ENCODE data around the gene MAPK6.

MAPK6 gene

DNA sequence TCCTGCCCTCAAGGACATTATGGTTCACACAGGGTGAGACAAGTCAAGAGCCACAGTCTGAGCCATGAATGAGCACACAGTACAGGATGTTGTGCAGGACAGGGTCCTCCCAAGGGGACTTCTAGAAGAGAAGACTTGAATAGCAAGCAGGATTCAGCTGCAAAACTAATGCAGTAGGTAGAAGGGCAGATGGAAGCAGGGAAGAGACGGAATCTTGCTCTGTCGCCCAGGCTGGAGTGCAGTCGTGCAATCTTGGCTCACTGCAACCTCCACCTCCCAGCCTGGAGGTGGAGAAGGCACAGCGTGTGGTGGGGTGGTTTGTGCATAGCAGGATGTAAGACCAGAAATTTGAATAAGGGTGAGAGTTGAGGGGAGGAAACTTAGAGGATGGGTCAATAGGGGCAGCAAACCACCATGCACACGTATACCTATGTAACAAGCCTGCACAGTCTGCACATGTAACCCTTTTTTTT is 85.5 kb downstream of the MAPK6 start:
- H3K4me3 Mint-ChIP-seq: no peak overlapping the region
- no peaks in the 10 kb centered on the region for H3K9me3 Mint-ChIP-seq
- no peak for DNase-seq
- no peak overlapping the region for H3K27ac Mint-ChIP-seq
- CTCF ChIA-PET: interaction anchor here (1.5 kb wide), 1 partner anchor 27 kb away, joined by 5 read pairs; no protein-coding TSS in a partner anchor
- peaks cover 32% of the 10 kb centered on the region for H3K27me3 Mint-ChIP-seq
- H3K4me1 Mint-ChIP-seq: no peaks in the 10 kb centered on the region
- H3K36me3 Mint-ChIP-seq: no peaks in the 10 kb centered on the region

DNA sequence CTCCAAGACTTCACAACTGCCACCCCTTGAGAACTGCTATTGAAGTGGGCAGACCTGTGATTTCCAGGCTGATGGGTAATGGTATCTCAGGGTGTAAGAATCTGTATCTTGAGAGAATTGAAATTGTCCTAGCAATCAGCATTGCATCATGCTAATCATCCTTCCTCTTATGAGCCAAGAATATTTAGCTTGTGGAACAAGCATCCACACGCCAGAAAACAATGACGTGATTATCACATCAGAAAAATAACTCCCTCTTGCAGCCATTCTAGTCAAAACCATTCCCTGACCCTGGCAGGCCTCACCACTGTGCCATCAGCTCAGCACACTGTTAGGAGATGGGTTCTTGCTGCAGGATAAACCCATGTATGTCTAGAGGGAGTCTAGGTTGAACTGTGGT is 86.8 kb downstream of the MAPK6 start:
- Mint-ChIP-seq H3K27me3 (peaks cover 44% of the 10 kb centered on the region), H3K36me3 (no peaks in the 10 kb centered on the region), H3K27ac (no peak overlapping the region), H3K4me3 (no peak overlapping the region), H3K9me3 (no peaks in the 10 kb centered on the region), H3K4me1 (no peaks in the 10 kb centered on the region)
- DNase-seq: no peak
- CTCF ChIA-PET: interaction anchor here (1.2 kb wide), 1 partner anchor 27 kb away, joined by 3 read pairs; no protein-coding TSS in a partner anchor

DNA sequence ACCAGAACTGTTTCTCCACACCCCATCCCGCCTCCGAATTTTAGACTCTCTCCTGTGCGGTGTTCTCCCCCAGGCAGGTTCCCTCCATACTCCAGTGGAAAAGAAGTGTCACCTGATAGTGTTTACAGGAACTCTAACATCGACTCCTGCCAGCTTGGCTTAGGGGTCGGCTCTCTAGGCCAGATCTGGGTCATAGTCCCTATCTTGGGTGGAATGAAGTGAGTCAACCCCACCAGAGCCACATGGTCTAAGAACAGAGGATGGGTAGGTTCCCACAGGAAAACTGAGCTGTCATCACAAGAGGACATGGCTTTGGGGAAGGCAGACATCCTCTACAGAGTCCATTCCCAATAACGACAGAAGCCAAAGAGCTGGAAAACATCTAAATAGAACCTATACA is 87.6 kb downstream of the MAPK6 start:
- no peaks in the 10 kb centered on the region for H3K4me1 Mint-ChIP-seq
- H3K9me3 Mint-ChIP-seq: no peaks in the 10 kb centered on the region
- H3K27ac Mint-ChIP-seq: no peak overlapping the region
- H3K4me3 Mint-ChIP-seq: no peak overlapping the region
- DNase-seq: no peak
- peaks cover 44% of the 10 kb centered on the region for H3K27me3 Mint-ChIP-seq
- H3K36me3 Mint-ChIP-seq: no peaks in the 10 kb centered on the region
- CTCF ChIA-PET: interaction anchor here (1.2 kb wide), 1 partner anchor 28 kb away, joined by 3 read pairs; no protein-coding TSS in a partner anchor

DNA sequence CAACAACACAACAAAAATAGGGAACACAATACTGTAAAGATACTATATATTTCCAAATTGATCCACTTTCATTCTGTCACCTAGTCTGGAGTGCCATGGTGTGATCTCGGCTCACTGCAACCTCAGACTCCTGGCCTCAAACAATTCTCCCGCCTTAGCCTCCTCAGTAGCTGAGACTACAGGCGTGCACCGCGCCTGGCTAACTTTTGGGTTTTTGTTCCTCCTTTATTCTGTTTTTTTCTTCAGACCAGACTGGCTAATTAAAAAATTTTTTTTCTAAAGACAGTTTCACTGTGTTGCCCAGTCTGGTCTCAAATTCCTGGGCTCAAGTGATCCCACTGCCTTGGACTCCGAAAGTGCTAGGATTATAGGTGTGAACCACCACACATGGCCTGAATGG is 88.2 kb downstream of the MAPK6 start:
- DNase-seq: no peak
- no peaks in the 10 kb centered on the region for H3K9me3 Mint-ChIP-seq
- CTCF ChIA-PET: interaction anchor here (1.2 kb wide), 1 partner anchor 28 kb away, joined by 3 read pairs; no protein-coding TSS in a partner anchor
- H3K4me3 Mint-ChIP-seq: no peak overlapping the region
- peaks cover 47% of the 10 kb centered on the region for H3K27me3 Mint-ChIP-seq
- H3K27ac Mint-ChIP-seq: no peak overlapping the region
- peaks cover 2% of the 10 kb centered on the region for H3K4me1 Mint-ChIP-seq
- no peaks in the 10 kb centered on the region for H3K36me3 Mint-ChIP-seq

DNA sequence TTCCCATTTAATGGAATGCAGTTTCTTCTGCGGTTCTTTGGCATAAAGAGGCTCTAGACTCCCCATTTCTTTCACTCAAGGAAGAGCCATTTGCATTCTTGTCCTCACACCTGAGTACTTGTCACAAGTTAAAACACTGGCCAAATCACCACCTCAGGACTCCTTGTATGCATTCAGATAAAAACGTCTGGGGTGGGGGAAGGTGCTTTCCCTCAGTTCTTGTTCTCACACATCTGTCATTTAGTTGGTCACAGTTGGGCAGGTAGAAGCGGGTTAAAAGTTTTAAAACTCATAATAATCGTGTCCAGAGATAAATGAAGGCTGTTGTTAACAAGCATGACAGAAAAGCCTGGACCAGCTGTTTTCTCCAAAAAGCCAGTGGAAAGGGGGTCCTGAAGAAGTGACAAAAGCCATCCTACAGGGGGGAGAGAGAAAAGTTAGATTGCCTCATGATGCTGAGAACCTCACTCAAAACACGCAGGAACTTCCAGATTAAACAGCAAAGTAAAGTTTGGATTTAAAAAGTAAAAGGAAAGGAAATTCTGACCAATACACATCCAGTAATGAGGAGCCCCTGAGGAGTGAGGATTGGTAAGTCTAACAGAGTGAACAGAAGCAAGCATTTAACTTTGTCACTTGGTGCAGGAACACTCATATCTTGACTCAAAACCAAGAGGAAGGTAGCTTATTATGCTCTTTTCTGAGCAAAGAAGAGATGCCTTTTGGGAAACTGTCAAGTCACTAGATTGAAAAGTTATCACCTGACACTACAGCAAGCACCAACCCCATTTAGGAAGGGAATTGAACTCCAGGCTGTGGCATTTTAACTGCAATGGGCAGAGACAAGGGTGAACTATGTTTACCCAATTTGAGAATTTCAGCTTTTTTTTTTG is 90.8 kb downstream of the MAPK6 start:
- H3K4me3 Mint-ChIP-seq: no peak overlapping the region
- no peak overlapping the region for H3K27ac Mint-ChIP-seq
- no peaks in the 10 kb centered on the region for H3K9me3 Mint-ChIP-seq
- no peak for DNase-seq
- peaks cover 2% of the 10 kb centered on the region for H3K4me1 Mint-ChIP-seq
- H3K36me3 Mint-ChIP-seq: no peaks in the 10 kb centered on the region
- peaks cover 67% of the 10 kb centered on the region for H3K27me3 Mint-ChIP-seq
- CTCF ChIA-PET: interaction anchor here (1.1 kb wide), 1 partner anchor 47 kb away, joined by 3 read pairs; no protein-coding TSS in a partner anchor

DNA sequence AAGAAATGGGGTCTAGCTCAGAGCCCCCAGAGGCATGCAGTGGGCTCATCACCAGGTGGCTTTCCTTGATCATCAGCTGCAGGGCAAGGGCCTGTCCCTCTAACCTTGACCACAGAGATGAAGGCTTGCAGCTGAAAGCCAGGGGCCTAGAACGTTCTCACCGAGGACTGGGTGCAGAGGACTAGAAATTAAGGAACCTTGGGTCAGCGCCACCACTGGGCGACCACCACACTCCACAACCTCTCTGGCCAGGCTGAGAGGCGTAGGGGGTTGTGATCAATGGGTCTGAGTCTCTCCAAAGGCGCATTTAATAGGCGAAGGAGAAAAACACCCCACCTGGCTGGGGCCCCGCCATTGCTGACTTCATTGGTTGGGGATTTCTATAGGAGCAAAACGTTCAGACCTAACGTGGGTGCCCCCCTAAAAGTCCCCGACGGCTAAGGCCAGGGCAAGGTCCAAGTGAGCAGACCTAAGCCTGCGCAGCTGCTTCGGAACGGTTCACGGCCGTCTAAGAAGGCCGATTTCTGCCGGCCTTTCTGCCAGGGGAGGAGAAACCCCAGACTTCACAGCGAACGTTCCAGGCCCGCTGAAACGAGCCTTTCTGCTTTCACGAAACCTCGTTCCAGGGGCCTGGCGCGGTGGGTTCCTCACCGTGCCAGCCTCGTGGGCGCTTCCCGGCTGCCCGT is 92.6 kb downstream of the MAPK6 start:
- Mint-ChIP-seq H3K4me3 (peak overlapping the region; percentile 66), H3K27me3 (peaks cover 64% of the 10 kb centered on the region), H3K27ac (no peak overlapping the region), H3K9me3 (no peaks in the 10 kb centered on the region), H3K4me1 (peaks cover 12% of the 10 kb centered on the region), H3K36me3 (no peaks in the 10 kb centered on the region)
- DNase-seq: no peak
- CTCF ChIA-PET: interaction anchor here (1.0 kb wide), 1 partner anchor 29 kb away, joined by 3 read pairs; no protein-coding TSS in a partner anchor

DNA sequence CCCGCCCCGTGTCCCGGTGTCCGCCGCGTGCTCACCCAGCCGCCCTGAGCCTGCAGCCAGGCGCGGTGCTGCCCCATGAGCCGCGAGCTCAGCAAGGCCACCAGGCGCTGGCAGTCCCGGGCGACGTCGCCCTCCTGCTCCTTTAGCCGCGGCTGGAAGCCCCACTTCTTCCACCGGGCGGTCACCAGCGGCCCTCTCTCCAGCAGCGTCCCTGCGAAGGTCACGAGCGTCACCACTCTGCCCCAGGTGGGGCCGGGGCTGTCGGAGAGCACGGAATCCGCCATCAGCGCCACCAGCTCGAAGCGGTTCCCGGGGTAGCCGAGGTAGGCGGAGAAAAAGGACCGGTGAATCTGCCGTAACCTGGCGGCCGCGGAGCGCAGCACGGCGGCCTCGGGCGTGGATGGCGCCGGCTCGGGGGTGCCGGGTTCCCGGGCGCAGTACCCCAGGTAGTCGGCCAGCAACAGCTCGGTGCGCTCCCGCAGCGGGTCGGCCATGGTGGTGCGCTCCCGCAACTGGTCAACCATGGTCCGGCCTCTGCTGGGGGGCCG is 93.3 kb downstream of the MAPK6 start:
- DNase-seq: peak; percentile 65
- no peaks in the 10 kb centered on the region for H3K36me3 Mint-ChIP-seq
- no peak overlapping the region for H3K27ac Mint-ChIP-seq
- peaks cover 58% of the 10 kb centered on the region for H3K27me3 Mint-ChIP-seq
- H3K4me3 Mint-ChIP-seq: peak overlapping the region; percentile 66
- peaks cover 12% of the 10 kb centered on the region for H3K4me1 Mint-ChIP-seq
- CTCF ChIA-PET: interaction anchor here (1.0 to 1.4 kb wide), 2 partner anchors 27 to 28 kb away, joined by 3 read pairs; no protein-coding TSS in a partner anchor
- no peaks in the 10 kb centered on the region for H3K9me3 Mint-ChIP-seq

DNA sequence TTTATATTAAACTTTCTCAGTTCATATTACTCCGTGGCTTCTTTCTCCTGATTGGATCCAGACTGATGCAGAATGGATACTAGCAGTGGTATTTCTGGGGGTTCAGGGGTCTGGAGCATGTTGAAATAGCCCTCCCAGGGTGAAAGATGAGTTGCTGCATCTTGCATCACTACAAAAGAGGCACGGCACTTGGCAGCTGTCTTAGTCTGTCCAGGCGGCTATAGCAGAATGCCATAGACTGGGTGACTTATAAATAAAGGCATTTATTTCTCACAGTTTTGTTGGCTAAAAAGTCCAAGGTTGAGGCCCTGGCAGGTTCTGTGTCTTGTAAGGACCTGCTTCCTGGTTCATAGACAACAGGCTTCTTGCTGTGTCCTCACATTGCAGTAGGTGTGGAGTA is 94.2 kb downstream of the MAPK6 start:
- Mint-ChIP-seq H3K4me3 (peak overlapping the region; percentile 23), H3K36me3 (no peaks in the 10 kb centered on the region), H3K27ac (no peak overlapping the region), H3K9me3 (no peaks in the 10 kb centered on the region), H3K4me1 (peaks cover 12% of the 10 kb centered on the region), H3K27me3 (peaks cover 61% of the 10 kb centered on the region)
- no peak for DNase-seq
- CTCF ChIA-PET: interaction anchor here (1.4 kb wide), 1 partner anchor 26 kb away, joined by 3 read pairs; no protein-coding TSS in a partner anchor

DNA sequence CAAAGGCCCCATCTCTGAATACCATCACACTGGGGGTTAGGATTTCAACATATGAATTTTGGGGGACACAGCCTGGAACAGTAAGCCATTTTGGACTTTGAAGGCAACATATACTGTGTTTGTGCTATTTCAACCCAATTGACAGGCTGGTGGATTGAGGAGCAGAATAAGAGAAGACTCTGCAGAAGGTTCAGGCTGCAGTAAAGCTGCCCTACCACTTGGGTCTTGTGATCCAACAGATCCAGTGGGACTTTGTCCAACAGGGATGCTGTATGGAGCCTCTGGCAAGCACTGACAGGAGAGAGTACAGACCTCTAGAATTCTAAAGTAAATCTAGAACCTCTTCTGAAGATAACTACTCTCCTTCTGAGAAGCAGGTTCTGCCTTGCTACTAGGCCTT is 94.7 kb downstream of the MAPK6 start:
- Mint-ChIP-seq H3K27me3 (peaks cover 59% of the 10 kb centered on the region), H3K9me3 (no peaks in the 10 kb centered on the region), H3K4me1 (peaks cover 12% of the 10 kb centered on the region), H3K36me3 (no peaks in the 10 kb centered on the region), H3K4me3 (no peak overlapping the region), H3K27ac (no peak overlapping the region)
- no peak for DNase-seq
- CTCF ChIA-PET: interaction anchor here (1.4 kb wide), 1 partner anchor 25 kb away, joined by 3 read pairs; no protein-coding TSS in a partner anchor

DNA sequence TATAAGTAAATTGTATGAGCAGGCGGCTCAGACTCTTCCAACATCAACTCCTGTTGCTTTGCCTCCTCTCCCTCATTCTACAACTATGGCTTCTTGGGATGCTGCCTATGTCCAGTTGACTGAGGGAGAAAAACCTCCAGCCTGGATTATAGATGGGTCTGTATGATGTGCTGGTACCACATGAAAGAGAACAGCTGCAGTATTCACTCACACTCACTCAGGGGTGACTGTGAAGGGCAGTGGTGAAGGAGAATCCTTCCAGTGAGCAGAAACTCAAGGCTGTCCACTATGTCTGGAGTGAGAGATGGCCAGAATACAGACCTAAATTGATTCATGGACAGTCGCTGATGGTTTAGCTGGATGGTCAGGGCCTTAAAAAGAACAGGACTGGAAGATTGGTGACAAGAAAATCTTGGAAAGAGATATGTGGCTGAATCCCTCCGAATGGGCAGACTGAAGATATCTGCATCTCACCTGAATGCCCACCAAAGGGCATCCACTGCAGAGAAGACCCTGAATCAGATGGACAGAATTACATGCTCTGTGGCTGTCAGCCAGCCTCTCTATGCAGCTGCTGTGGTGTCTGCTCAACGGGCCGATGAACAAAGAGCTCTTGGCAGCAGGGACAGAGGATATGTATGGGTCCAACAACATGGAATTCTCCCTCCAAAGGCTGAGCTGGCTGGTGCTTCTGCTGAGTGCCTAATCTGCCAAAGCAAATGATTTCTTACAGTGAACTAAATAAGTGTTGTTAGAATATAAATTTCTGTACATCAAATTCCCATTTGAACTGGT is 95.4 kb downstream of the MAPK6 start:
- CTCF ChIA-PET: interaction anchor here (1.0 kb wide), 1 partner anchor 11 kb away, joined by 3 read pairs; no protein-coding TSS in a partner anchor
- Mint-ChIP-seq H3K36me3 (no peaks in the 10 kb centered on the region), H3K4me1 (peaks cover 12% of the 10 kb centered on the region), H3K27ac (no peak overlapping the region), H3K27me3 (peaks cover 57% of the 10 kb centered on the region), H3K4me3 (no peak overlapping the region), H3K9me3 (no peaks in the 10 kb centered on the region)
- DNase-seq: no peak

DNA sequence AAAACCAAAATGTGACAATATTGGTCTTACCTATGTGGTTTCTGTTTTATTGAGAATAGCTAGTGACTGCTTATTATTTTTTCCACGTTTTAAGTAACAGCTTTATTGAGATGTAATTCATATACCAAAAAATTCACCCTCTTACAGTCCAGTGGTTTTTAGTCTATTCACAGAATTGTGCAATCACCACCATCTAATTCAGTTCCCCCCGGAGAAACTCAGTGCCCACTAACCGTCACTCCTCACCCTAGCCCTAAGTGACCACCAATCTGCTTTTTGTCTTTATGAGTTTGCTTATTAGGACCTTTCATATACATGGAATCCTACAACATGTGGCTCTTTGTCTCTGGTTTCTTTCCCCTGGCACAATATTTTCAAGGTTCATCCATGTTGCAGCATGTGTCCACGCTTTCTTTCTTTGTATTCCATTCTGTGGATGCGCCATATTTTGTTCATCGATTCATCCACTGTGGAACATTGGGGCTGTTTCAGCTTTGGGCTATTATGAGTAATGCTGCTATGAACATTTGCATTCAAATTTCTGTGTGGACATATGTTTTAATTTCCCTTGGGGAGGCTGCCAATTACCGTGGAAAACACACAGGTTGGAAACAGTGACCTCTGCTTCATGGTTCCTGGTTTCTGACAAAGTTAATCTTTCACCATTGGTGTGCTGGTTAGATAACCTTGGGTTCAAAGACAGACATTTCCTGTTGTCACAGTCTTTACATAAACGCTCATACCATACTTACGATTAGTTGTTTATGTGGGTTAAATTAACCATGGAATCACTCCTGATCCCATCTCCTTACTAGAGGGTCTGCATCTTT is 96.8 kb downstream of the MAPK6 start:
- H3K4me3 Mint-ChIP-seq: no peak overlapping the region
- H3K4me1 Mint-ChIP-seq: peaks cover 12% of the 10 kb centered on the region
- peaks cover 43% of the 10 kb centered on the region for H3K27me3 Mint-ChIP-seq
- CTCF ChIA-PET: interaction anchor here (1.1 kb wide), 1 partner anchor 32 kb away, joined by 3 read pairs; no protein-coding TSS in a partner anchor
- H3K9me3 Mint-ChIP-seq: no peaks in the 10 kb centered on the region
- no peak overlapping the region for H3K27ac Mint-ChIP-seq
- no peak for DNase-seq
- H3K36me3 Mint-ChIP-seq: no peaks in the 10 kb centered on the region
